ENCODE data around the gene GAN. TPM values are rescaled to one million over a fixed set of nuclear protein-coding genes. Genes with fewer than 3 reads are reported as not detected.
A peak's percentile ranks its signal among the peaks of the same experiment; 100 is the strongest.

The GAN gene
- total and polyA plus RNA-seq, 4 donors = 9.8 to 39.2 (median 14.8) TPM

DNA sequence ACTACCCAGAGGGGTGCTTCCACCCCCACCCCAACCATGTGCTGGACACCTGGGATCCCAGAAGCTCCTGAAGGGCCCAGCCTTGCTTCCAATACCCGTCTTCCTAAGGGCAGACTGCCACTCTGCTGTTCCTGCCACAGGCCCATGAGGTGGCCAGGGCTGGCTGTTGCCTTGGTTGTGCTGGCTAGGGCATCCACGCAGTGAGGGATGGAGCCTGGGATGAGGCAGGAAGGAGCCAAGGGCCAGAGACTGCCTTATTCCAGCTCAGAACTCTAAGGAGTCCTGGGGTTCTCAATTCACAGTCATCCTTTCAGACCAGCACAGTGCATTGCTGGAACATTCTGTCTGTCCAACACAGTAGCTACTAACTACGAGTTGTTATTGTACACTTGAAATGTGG lies 38.4 kb upstream of the GAN start:
- no peaks in the 10 kb centered on the region for H3K9me3 ChIP-seq (ENCODE audit: control insufficient read depth, insufficient read depth, low read length)
- H3K27me3 ChIP-seq (ENCODE audit: control insufficient read depth, insufficient read depth, low read length) = no peaks in the 10 kb centered on the region
- WGBS (ENCODE audit: insufficient coverage) = 70% methylated on average over 2 of the region's 3 CpGs
- no peak overlapping the region for H3K4me3 ChIP-seq (ENCODE audit: low read depth, low read length)
- DNase-seq (ENCODE audit: low read depth in 4 of 6, low spot score in 6 of 6) = peak in 1 of 6 donors; percentile 37
- no peaks in the 10 kb centered on the region for H3K36me3 ChIP-seq (ENCODE audit: control insufficient read depth, insufficient read depth, low read length)
- H3K27ac ChIP-seq (ENCODE audit: low read depth, low read length) = no peak overlapping the region
- H3K4me1 ChIP-seq (ENCODE audit: control insufficient read depth, insufficient read depth, low read length) = peaks cover 35% of the 10 kb centered on the region

DNA sequence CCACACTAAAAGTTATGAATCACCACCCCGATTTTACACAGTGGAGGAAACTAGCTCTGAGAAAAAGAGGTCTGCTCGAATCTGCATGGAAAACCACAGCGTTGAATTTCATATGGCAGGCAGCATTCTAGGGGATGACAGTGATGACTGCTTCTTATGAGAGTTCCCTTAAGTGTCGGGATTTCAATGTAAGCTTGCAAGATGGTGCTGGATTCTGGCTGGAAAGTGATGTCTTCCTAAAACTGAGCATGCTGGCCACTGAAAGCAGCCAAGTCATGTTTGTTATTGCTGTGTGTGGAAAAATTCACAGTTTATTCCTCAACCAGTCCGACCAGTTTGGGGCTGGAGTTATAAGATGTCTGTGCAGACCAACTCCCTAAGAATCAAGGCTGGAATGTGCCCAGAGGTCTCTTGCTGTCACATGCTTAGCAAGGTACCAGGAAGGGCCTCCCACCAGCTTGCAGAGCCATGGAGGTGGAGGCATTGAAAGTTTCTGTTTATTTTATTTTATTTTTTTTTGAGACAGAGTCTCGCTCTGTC lies 37.2 kb upstream of the GAN start:
- Histone ChIP-seq H3K27ac (ENCODE audit: low read depth, low read length) (no peak overlapping the region), H3K9me3 (ENCODE audit: control insufficient read depth, insufficient read depth, low read length) (no peaks in the 10 kb centered on the region), H3K27me3 (ENCODE audit: control insufficient read depth, insufficient read depth, low read length) (no peaks in the 10 kb centered on the region), H3K36me3 (ENCODE audit: control insufficient read depth, insufficient read depth, low read length) (no peaks in the 10 kb centered on the region), H3K4me1 (ENCODE audit: control insufficient read depth, insufficient read depth, low read length) (peaks cover 35% of the 10 kb centered on the region), H3K4me3 (ENCODE audit: low read depth, low read length) (no peak overlapping the region)
- DNase-seq (ENCODE audit: low read depth in 4 of 6, low spot score in 6 of 6) = peak in 1 of 6 donors; percentile 41
- 85% methylated on average over 5 of the region's 6 CpGs for WGBS (ENCODE audit: insufficient coverage)

DNA sequence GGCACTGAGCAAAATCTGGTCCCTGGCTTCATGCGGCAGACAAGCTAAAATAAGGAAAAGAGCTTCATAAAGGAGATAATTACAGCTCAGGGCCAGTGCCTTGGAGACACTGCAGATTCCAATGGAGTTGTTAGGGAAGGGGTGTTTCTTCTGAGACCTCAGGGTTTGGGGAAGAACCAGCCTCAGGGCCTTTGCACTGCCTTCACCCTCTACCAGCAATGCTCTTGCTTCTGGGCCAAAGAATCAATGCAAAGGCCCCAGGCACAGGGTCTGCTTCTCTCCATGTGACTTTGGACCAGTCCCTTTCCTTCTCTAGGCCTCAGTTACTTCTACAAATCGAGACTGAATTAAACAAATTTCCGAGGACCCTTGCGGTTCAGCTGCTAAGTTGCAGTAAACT lies 36.2 kb upstream of the GAN start:
- Histone ChIP-seq H3K4me3 (ENCODE audit: low read depth, low read length) (no peak overlapping the region), H3K9me3 (ENCODE audit: control insufficient read depth, insufficient read depth, low read length) (no peaks in the 10 kb centered on the region), H3K36me3 (ENCODE audit: control insufficient read depth, insufficient read depth, low read length) (no peaks in the 10 kb centered on the region), H3K27me3 (ENCODE audit: control insufficient read depth, insufficient read depth, low read length) (no peaks in the 10 kb centered on the region), H3K4me1 (ENCODE audit: control insufficient read depth, insufficient read depth, low read length) (peaks cover 26% of the 10 kb centered on the region), H3K27ac (ENCODE audit: low read depth, low read length) (no peak overlapping the region)
- no peak for DNase-seq (ENCODE audit: low read depth in 4 of 6, low spot score in 6 of 6)
- 60% methylated on average over 1 of the region's 4 CpGs for WGBS (ENCODE audit: insufficient coverage)

DNA sequence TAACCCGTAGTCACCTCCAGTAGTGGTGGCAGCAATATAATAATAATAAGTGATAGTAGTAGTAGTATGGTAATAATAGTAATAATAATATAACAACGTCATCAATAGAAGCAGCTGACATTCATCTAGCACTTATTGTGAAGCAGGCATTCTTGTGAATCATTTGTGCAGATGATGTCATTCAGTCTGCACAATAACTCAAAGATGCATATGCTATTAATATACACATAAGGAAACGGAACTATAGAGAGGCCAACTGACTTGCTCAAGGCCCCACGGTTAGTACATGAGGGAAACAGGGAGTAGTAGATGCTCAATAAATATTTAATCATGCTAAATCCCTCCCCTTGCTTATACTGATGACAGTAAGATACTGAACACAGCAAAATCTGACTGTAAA lies 35.4 kb upstream of the GAN start:
- no peaks in the 10 kb centered on the region for H3K9me3 ChIP-seq (ENCODE audit: control insufficient read depth, insufficient read depth, low read length)

DNA sequence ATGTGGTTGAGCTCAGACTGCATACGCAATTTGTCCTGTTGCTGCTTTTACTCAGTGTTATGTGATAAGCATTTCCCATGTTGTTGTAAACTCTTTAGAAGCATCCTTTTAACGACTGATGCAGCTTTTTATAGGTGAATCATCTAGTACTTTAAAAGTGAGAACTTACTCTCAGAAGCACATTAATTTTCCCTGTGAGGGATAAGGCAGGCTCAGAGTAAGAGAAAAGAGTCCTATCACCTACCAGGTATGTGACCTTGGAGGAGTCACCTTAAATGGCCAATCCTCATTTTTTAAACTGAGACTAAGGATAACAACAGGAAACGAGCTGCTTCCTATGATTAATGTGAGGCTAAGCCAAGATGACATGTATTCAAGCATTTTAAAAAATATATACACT lies 34.4 kb upstream of the GAN start:
- WGBS (ENCODE audit: insufficient coverage) = no CpG with 5 or more reads among the region's 3 CpGs
- no peak overlapping the region for H3K27ac ChIP-seq (ENCODE audit: low read depth, low read length)
- H3K4me3 ChIP-seq (ENCODE audit: low read depth, low read length) = no peak overlapping the region
- peaks cover 10% of the 10 kb centered on the region for H3K4me1 ChIP-seq (ENCODE audit: control insufficient read depth, insufficient read depth, low read length)
- no peaks in the 10 kb centered on the region for H3K36me3 ChIP-seq (ENCODE audit: control insufficient read depth, insufficient read depth, low read length)
- no peak for DNase-seq (ENCODE audit: low read depth in 4 of 6, low spot score in 6 of 6)
- no peaks in the 10 kb centered on the region for H3K27me3 ChIP-seq (ENCODE audit: control insufficient read depth, insufficient read depth, low read length)
- no peaks in the 10 kb centered on the region for H3K9me3 ChIP-seq (ENCODE audit: control insufficient read depth, insufficient read depth, low read length)

More for the DNA sequence above, 35.4 kb upstream of the GAN start:
- peaks cover 19% of the 10 kb centered on the region for H3K4me1 ChIP-seq (ENCODE audit: control insufficient read depth, insufficient read depth, low read length)
- no peak for DNase-seq (ENCODE audit: low read depth in 4 of 6, low spot score in 6 of 6)
- no peak overlapping the region for H3K4me3 ChIP-seq (ENCODE audit: low read depth, low read length)
- H3K27me3 ChIP-seq (ENCODE audit: control insufficient read depth, insufficient read depth, low read length) = no peaks in the 10 kb centered on the region
- WGBS (ENCODE audit: insufficient coverage) = no CpG with 5 or more reads among the region's 4 CpGs
- no peak overlapping the region for H3K27ac ChIP-seq (ENCODE audit: low read depth, low read length)
- no peaks in the 10 kb centered on the region for H3K36me3 ChIP-seq (ENCODE audit: control insufficient read depth, insufficient read depth, low read length)

DNA sequence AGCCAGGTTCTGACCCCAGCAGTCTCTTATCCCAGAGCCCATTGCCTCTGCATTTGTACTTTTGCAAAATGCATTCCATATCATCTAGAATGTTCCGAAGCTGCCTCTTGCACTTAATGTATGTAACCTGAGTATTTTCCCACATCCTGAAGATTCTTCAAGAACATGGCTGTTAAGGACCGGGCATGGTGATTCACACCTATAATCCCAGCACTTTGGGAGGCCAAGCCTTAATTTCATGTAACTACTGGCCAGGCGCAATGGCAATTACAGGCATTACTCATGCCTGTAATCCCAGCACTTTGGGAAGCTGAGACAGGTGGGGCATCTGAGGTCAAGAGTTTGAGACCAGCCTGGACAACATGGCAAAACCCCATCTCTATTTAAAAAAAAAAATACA lies 31.7 kb upstream of the GAN start:
- WGBS (ENCODE audit: insufficient coverage) = 89% methylated on average over 2 of the region's 3 CpGs
- Histone ChIP-seq H3K4me3 (ENCODE audit: low read depth, low read length) (no peak overlapping the region), H3K27ac (ENCODE audit: low read depth, low read length) (no peak overlapping the region)

DNA sequence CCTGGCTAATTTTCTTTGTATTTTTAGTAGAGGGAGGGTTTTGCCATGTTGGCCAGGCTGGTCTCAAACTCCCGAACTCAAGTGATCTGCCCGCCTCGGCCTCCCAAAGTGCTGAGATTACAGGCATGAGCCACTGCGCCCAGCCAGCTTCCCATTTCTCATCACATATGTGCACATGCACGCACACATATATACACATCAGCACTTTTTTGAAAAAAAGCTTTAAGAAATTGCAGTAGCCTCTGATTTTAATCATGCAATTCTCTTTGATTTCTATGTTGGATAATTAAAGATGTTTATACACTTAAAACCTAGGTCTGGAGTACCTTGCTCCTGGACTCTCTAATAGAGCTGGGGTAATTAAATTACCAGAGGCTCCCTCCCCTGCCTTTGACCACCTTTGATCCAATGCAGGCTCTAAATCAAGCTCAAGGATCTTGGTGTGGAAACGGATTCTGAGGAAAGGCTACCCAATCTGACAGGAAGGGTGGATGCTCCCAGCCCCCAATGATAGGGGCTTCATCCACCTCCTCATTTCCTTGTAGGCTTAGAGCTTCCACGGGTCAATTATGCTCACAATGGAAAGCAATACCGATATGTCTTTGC lies 29.7 kb upstream of the GAN start:
- Histone ChIP-seq H3K36me3 (ENCODE audit: control insufficient read depth, insufficient read depth, low read length) (no peaks in the 10 kb centered on the region), H3K27me3 (ENCODE audit: control insufficient read depth, insufficient read depth, low read length) (no peaks in the 10 kb centered on the region), H3K27ac (ENCODE audit: low read depth, low read length) (no peak overlapping the region), H3K9me3 (ENCODE audit: control insufficient read depth, insufficient read depth, low read length) (no peaks in the 10 kb centered on the region), H3K4me1 (ENCODE audit: control insufficient read depth, insufficient read depth, low read length) (no peaks in the 10 kb centered on the region), H3K4me3 (ENCODE audit: low read depth, low read length) (no peak overlapping the region)
- no peak for DNase-seq (ENCODE audit: low read depth in 4 of 6, low spot score in 6 of 6)
- WGBS (ENCODE audit: insufficient coverage) = 95% methylated on average over 3 of the region's 8 CpGs

More for the DNA sequence above, 31.7 kb upstream of the GAN start:
- no peak for DNase-seq (ENCODE audit: low read depth in 4 of 6, low spot score in 6 of 6)
- Histone ChIP-seq H3K27me3 (ENCODE audit: control insufficient read depth, insufficient read depth, low read length) (no peaks in the 10 kb centered on the region), H3K36me3 (ENCODE audit: control insufficient read depth, insufficient read depth, low read length) (no peaks in the 10 kb centered on the region), H3K9me3 (ENCODE audit: control insufficient read depth, insufficient read depth, low read length) (no peaks in the 10 kb centered on the region), H3K4me1 (ENCODE audit: control insufficient read depth, insufficient read depth, low read length) (no peaks in the 10 kb centered on the region)

DNA sequence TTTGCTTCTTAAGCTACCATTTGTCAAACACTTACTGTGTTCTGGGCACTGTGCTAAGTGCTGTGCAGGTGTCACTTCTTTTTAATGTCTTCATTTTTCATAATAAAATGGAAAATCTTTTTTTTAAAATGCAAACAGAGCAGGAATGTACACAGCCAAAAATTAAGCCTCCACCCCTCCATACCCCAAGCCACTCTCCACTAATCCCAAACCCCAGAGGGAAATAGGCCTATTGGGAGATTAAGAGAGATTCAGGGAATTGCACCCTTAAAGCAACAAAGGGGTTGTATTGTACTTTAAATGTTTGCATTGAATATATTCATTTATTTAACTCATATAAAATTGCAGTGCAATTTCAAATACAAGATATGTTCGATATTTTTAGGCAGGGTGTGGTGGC lies 28.6 kb upstream of the GAN start:
- H3K27me3 ChIP-seq (ENCODE audit: control insufficient read depth, insufficient read depth, low read length) = no peaks in the 10 kb centered on the region
- WGBS (ENCODE audit: insufficient coverage) = no CpG with 5 or more reads among the region's 1 CpG
- H3K36me3 ChIP-seq (ENCODE audit: control insufficient read depth, insufficient read depth, low read length) = no peaks in the 10 kb centered on the region
- H3K27ac ChIP-seq (ENCODE audit: low read depth, low read length) = no peak overlapping the region
- H3K9me3 ChIP-seq (ENCODE audit: control insufficient read depth, insufficient read depth, low read length) = no peaks in the 10 kb centered on the region
- no peak overlapping the region for H3K4me3 ChIP-seq (ENCODE audit: low read depth, low read length)
- no peaks in the 10 kb centered on the region for H3K4me1 ChIP-seq (ENCODE audit: control insufficient read depth, insufficient read depth, low read length)
- DNase-seq (ENCODE audit: low read depth in 4 of 6, low spot score in 6 of 6) = no peak

DNA sequence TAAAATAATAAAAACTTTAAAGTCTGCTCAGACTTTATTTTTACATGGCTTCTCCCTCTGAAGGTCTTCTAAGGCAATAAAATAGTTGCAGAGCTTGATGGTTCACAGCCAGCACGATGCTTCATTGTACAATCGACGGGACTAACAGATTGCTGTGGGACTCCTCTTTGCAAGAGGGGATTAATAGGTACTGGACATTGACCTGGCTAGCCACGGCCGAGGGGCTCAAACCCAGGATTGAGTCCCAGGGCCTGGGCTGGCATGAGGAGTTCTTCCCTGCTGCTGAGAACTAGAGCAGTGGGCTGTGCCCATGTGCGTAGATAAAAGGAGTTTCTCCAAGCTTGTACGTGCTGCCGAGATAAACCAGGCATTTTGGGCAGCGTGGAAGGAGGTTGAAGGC lies 23.6 kb upstream of the GAN start:
- Histone ChIP-seq H3K27me3 (ENCODE audit: control insufficient read depth, insufficient read depth, low read length) (no peaks in the 10 kb centered on the region), H3K9me3 (ENCODE audit: control insufficient read depth, insufficient read depth, low read length) (no peaks in the 10 kb centered on the region), H3K27ac (ENCODE audit: low read depth, low read length) (no peak overlapping the region), H3K36me3 (ENCODE audit: control insufficient read depth, insufficient read depth, low read length) (no peaks in the 10 kb centered on the region), H3K4me3 (ENCODE audit: low read depth, low read length) (no peak overlapping the region), H3K4me1 (ENCODE audit: control insufficient read depth, insufficient read depth, low read length) (no peaks in the 10 kb centered on the region)
- no peak for DNase-seq (ENCODE audit: low read depth in 4 of 6, low spot score in 6 of 6)
- 98% methylated on average over 9 of the region's 9 CpGs for WGBS (ENCODE audit: insufficient coverage)

DNA sequence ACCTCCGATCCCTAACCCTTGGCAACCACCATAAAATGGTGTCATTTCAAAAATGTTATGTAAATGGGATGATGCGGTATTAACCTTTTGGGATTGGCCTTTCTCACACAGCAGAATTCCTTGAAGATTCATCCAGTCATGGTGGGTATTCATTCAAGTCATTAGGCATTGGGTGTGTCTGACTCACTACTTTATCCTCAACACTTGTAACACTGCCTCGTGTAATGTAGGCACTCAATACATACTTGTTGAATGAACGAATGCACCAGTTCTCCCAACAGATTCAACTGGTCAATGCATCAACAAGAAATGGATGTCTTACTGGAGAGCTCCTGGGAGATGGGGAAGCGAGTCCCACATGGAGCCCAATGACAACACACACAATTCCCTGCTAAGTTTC lies 21.8 kb upstream of the GAN start:
- 100% methylated on average over 2 of the region's 5 CpGs for WGBS (ENCODE audit: insufficient coverage)
- no peaks in the 10 kb centered on the region for H3K4me1 ChIP-seq (ENCODE audit: control insufficient read depth, insufficient read depth, low read length)
- DNase-seq (ENCODE audit: low read depth in 4 of 6, low spot score in 6 of 6) = no peak
- H3K36me3 ChIP-seq (ENCODE audit: control insufficient read depth, insufficient read depth, low read length) = no peaks in the 10 kb centered on the region
- H3K27ac ChIP-seq (ENCODE audit: low read depth, low read length) = no peak overlapping the region
- no peak overlapping the region for H3K4me3 ChIP-seq (ENCODE audit: low read depth, low read length)
- H3K27me3 ChIP-seq (ENCODE audit: control insufficient read depth, insufficient read depth, low read length) = no peaks in the 10 kb centered on the region
- no peaks in the 10 kb centered on the region for H3K9me3 ChIP-seq (ENCODE audit: control insufficient read depth, insufficient read depth, low read length)

Measured in spinal cord (tissue), 10 donors.